IPS-18a (cell line): Measurements from ENCODE around the gene CFAP410.

Source experiments
- H3K27ac ChIP-seq: one replicate; pipeline ENCODE4 v1.5.1; 2013; ENCODE audit warnings: low read length
- H3K27me3 ChIP-seq: one replicate; pipeline ENCODE4 v1.6.1; 2013; ENCODE audit warnings: mild to moderate bottlenecking, low read length; ENCODE audit not compliant: control insufficient read depth, insufficient read depth
- H3K36me3 ChIP-seq: one replicate; pipeline ENCODE4 v1.6.1; 2013; ENCODE audit warnings: low read depth, low read length; ENCODE audit not compliant: control insufficient read depth
- H3K4me1 ChIP-seq: one replicate; pipeline ENCODE4 v1.6.1; 2013; ENCODE audit warnings: low read depth, low read length; ENCODE audit not compliant: control insufficient read depth
- H3K4me3 ChIP-seq: one replicate; pipeline ENCODE4 v1.5.1; 2013; ENCODE audit warnings: low read length
- H3K9ac ChIP-seq: one replicate; pipeline ENCODE4 v1.6.1; 2013; ENCODE audit warnings: mild to moderate bottlenecking, low read length, moderate library complexity
- H3K9me3 ChIP-seq: one replicate; pipeline ENCODE4 v1.6.1; 2013; ENCODE audit warnings: low read depth, low read length; ENCODE audit not compliant: control insufficient read depth

Gene CFAP410

GRCh38 chr21:44297525-44298290 is 41.5 kb downstream of the CFAP410 start:
- H3K27ac ChIP-seq = no peak overlapping the region
- no peaks in the 10 kb centered on the region for H3K36me3 ChIP-seq
- peaks cover 10% of the 10 kb centered on the region for H3K27me3 ChIP-seq
- H3K4me1 ChIP-seq = no peaks in the 10 kb centered on the region
- no peak overlapping the region for H3K4me3 ChIP-seq
- H3K9me3 ChIP-seq = no peaks in the 10 kb centered on the region
- no peak overlapping the region for H3K9ac ChIP-seq

GRCh38 chr21:44296916-44297315 is 42.3 kb downstream of the CFAP410 start:
- Histone ChIP-seq H3K36me3 (no peaks in the 10 kb centered on the region), H3K27me3 (peaks cover 10% of the 10 kb centered on the region), H3K27ac (no peak overlapping the region), H3K4me1 (no peaks in the 10 kb centered on the region), H3K9me3 (no peaks in the 10 kb centered on the region), H3K9ac (no peak overlapping the region), H3K4me3 (no peak overlapping the region)

- H3K36me3 ChIP-seq = no peaks in the 10 kb centered on the region
- H3K4me3 ChIP-seq = no peak overlapping the region
- no peaks in the 10 kb centered on the region for H3K9me3 ChIP-seq
- H3K4me1 ChIP-seq = no peaks in the 10 kb centered on the region
- no peak overlapping the region for H3K9ac ChIP-seq
- no peak overlapping the region for H3K27ac ChIP-seq
- H3K27me3 ChIP-seq = peaks cover 10% of the 10 kb centered on the region
Observed at GRCh38 chr21:44296103-44296519, 43.1 kb downstream of the CFAP410 start.

- H3K27ac ChIP-seq = no peak overlapping the region
- H3K4me3 ChIP-seq = no peak overlapping the region
- peaks cover 10% of the 10 kb centered on the region for H3K27me3 ChIP-seq
- no peak overlapping the region for H3K9ac ChIP-seq
- H3K4me1 ChIP-seq = no peaks in the 10 kb centered on the region
- H3K36me3 ChIP-seq = no peaks in the 10 kb centered on the region
- H3K9me3 ChIP-seq = no peaks in the 10 kb centered on the region
Observed at GRCh38 chr21:44295646-44296045, 43.5 kb downstream of the CFAP410 start.

GRCh38 chr21:44295163-44295573 is 44.0 kb downstream of the CFAP410 start:
- Histone ChIP-seq H3K9me3 (no peaks in the 10 kb centered on the region), H3K9ac (no peak overlapping the region), H3K36me3 (no peaks in the 10 kb centered on the region), H3K27ac (no peak overlapping the region), H3K27me3 (peaks cover 10% of the 10 kb centered on the region), H3K4me3 (no peak overlapping the region), H3K4me1 (no peaks in the 10 kb centered on the region)

- Histone ChIP-seq H3K9me3 (no peaks in the 10 kb centered on the region), H3K4me3 (no peak overlapping the region), H3K36me3 (no peaks in the 10 kb centered on the region), H3K27me3 (peaks cover 10% of the 10 kb centered on the region), H3K27ac (no peak overlapping the region), H3K4me1 (no peaks in the 10 kb centered on the region), H3K9ac (no peak overlapping the region)
Observed at GRCh38 chr21:44294391-44295162, 44.6 kb downstream of the CFAP410 start.

- Histone ChIP-seq H3K9me3 (no peaks in the 10 kb centered on the region), H3K27me3 (peaks cover 10% of the 10 kb centered on the region), H3K4me3 (no peak overlapping the region), H3K9ac (no peak overlapping the region), H3K36me3 (no peaks in the 10 kb centered on the region), H3K4me1 (no peaks in the 10 kb centered on the region), H3K27ac (no peak overlapping the region)
Observed at GRCh38 chr21:44293551-44294231, 45.5 kb downstream of the CFAP410 start.

- H3K27ac ChIP-seq = no peak overlapping the region
- H3K4me3 ChIP-seq = no peak overlapping the region
- H3K9me3 ChIP-seq = no peaks in the 10 kb centered on the region
- no peak overlapping the region for H3K9ac ChIP-seq
- H3K4me1 ChIP-seq = no peaks in the 10 kb centered on the region
- no peaks in the 10 kb centered on the region for H3K36me3 ChIP-seq
- peaks cover under 1% of the 10 kb centered on the region for H3K27me3 ChIP-seq
Observed at GRCh38 chr21:44292812-44293195, 46.4 kb downstream of the CFAP410 start.

- Histone ChIP-seq H3K27ac (no peak overlapping the region), H3K9ac (no peak overlapping the region), H3K36me3 (no peaks in the 10 kb centered on the region), H3K4me1 (no peaks in the 10 kb centered on the region), H3K9me3 (no peaks in the 10 kb centered on the region), H3K27me3 (no peaks in the 10 kb centered on the region), H3K4me3 (no peak overlapping the region)
Observed at GRCh38 chr21:44291936-44292811, 47.0 kb downstream of the CFAP410 start.

GRCh38 chr21:44291078-44291935 is 47.9 kb downstream of the CFAP410 start:
- Histone ChIP-seq H3K4me1 (no peaks in the 10 kb centered on the region), H3K27me3 (no peaks in the 10 kb centered on the region), H3K9me3 (no peaks in the 10 kb centered on the region), H3K36me3 (no peaks in the 10 kb centered on the region), H3K9ac (no peak overlapping the region), H3K27ac (no peak overlapping the region), H3K4me3 (no peak overlapping the region)
